ENCODE results near the gene ZBED3. TPM values are rescaled to one million over a fixed set of nuclear protein-coding genes. Genes with fewer than 3 reads are reported as not detected.
"Not testable (repeated sequence)": the region's sequence is repeated elsewhere in the genome, so short reads cannot be mapped to it uniquely, and the experiment has no call there.

Gene ZBED3
- total RNA-seq, 1 donor from 2014 or later: 15.4 TPM

DNA sequence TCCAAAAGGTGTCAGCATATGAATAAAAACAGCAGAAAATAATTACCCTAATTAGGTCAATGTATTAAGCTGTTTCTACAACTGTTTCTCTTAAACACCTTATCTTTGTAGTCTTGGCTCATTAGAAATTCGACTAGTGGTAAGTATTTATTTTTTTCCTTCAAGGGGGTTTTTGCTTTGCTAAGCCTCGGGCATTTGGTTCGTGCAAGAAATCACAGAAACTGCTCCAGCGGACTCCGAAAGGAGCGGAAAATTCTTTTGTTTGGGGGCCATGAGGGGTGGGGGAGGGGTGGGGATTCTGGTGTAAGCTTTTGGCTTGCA, 757 bp downstream of the ZBED3 start:
- H3K36me3 Mint-ChIP-seq: peaks cover 31% of the 10 kb centered on the region
- TF ChIP-seq, protein P1, sequence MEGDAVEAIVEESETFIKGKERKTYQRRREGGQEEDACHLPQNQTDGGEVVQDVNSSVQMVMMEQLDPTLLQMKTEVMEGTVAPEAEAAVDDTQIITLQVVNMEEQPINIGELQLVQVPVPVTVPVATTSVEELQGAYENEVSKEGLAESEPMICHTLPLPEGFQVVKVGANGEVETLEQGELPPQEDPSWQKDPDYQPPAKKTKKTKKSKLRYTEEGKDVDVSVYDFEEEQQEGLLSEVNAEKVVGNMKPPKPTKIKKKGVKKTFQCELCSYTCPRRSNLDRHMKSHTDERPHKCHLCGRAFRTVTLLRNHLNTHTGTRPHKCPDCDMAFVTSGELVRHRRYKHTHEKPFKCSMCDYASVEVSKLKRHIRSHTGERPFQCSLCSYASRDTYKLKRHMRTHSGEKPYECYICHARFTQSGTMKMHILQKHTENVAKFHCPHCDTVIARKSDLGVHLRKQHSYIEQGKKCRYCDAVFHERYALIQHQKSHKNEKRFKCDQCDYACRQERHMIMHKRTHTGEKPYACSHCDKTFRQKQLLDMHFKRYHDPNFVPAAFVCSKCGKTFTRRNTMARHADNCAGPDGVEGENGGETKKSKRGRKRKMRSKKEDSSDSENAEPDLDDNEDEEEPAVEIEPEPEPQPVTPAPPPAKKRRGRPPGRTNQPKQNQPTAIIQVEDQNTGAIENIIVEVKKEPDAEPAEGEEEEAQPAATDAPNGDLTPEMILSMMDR (conservative IDR thresholded peaks at IDR 0.05): no peak
- H3K4me3 Mint-ChIP-seq: peak overlapping the region; percentile 99
- H3K27ac Mint-ChIP-seq: peak overlapping the region; percentile 96
- no peak for DNase-seq (ENCODE audit: extremely low spot score, unreplicated experiment)
- H3K4me1 Mint-ChIP-seq (ENCODE audit: unreplicated experiment): peaks cover 21% of the 10 kb centered on the region
- H3K27me3 Mint-ChIP-seq: no peaks in the 10 kb centered on the region
- no peaks in the 10 kb centered on the region for H3K9me3 Mint-ChIP-seq

DNA sequence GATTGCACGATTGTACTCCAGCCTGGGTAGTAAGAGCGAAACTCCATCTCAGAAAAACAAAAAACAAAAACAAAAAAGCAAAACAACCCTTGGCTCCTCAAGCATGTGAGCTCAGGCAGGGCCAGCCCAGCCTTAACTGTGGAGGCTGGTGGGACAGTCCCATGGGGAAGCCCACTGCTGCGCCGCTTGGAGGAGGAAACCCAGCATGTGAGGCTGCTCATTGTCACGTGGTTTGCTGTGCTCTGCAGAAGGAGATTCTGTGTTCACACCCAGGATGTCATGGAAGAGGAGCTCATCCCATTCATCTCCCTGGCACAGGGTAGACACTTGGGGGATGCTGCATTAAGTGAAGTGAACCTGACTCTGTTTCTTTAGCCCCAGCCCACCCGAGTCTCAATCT, 4.0 kb downstream of the ZBED3 start:
- no peak overlapping the region for H3K4me3 Mint-ChIP-seq
- H3K27ac Mint-ChIP-seq: no peak overlapping the region
- H3K27me3 Mint-ChIP-seq: no peaks in the 10 kb centered on the region
- DNase-seq (ENCODE audit: extremely low spot score, unreplicated experiment): no peak
- TF ChIP-seq, protein P1 (conservative IDR thresholded peaks at IDR 0.05): no peak
- H3K9me3 Mint-ChIP-seq: no peaks in the 10 kb centered on the region
- peaks cover 17% of the 10 kb centered on the region for H3K4me1 Mint-ChIP-seq (ENCODE audit: unreplicated experiment)
- H3K36me3 Mint-ChIP-seq: peaks cover 29% of the 10 kb centered on the region

DNA sequence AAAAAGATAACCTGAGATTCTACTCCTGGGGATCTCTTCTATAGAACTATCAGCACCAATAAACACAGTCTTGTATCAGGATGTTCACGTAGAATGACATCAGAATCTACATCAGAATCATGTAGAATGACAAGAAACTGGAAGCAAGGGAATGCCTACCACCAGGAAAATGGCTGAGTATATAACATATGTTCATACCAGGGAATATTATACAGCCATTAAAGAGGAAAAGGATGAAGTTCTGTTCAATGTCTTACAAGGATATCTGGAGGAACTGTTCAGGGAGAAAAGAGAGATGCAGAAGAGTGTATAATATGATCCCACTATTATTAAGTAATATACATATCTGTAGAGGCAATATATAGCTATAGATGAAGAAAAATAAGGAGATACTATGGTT, 4.8 kb downstream of the ZBED3 start:
- Mint-ChIP-seq H3K36me3 (peaks cover 29% of the 10 kb centered on the region), H3K27me3 (no peaks in the 10 kb centered on the region), H3K4me1 (ENCODE audit: unreplicated experiment) (peaks cover 12% of the 10 kb centered on the region), H3K4me3 (no peak overlapping the region), H3K27ac (no peak overlapping the region), H3K9me3 (no peaks in the 10 kb centered on the region)
- TF ChIP-seq, protein P1 (conservative IDR thresholded peaks at IDR 0.05): no peak
- no peak for DNase-seq (ENCODE audit: extremely low spot score, unreplicated experiment)

DNA sequence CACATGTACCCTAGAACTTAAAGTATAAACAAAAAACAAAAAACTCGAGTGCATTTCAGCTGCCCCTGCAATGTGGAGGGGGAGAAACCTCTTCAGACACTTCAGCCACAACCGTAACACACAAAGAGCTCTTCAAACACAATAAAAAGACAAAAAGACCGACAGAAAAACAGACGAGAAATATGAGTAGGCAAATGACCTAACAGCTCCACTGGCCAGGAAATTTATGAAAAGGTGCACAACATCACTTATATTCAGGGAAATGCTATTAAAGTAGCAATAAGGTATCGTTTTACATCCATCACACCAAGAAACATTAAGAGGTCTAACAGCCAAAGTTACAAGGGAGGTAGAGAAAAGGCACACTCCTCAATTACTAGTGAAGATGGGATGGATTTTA, 6.2 kb downstream of the ZBED3 start:
- DNase-seq (ENCODE audit: extremely low spot score, unreplicated experiment): no peak
- Mint-ChIP-seq H3K27ac (no peak overlapping the region), H3K36me3 (peaks cover 33% of the 10 kb centered on the region), H3K27me3 (no peaks in the 10 kb centered on the region), H3K4me1 (ENCODE audit: unreplicated experiment) (peaks cover 8% of the 10 kb centered on the region), H3K4me3 (no peak overlapping the region), H3K9me3 (no peaks in the 10 kb centered on the region)
- TF ChIP-seq, protein P1 (conservative IDR thresholded peaks at IDR 0.05): no peak

DNA sequence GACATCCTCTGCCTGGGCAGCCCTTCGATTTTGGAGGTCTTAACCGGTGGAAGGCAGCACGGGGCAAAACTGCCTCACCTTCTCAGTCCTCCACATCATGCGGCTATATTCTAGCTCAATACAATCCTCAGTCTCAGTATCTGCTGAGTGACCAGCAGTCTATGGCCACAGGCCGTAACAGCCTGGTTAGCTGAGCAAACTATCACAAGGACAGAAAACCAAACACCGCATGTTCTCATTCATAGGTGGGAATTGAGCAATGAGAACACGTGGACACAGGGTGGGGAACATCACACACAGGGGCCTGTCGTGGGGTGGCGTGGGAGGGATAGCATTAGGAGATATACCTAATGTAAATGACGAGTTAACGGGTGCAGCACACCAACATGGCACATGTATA, 6.6 kb downstream of the ZBED3 start:
- peaks cover 34% of the 10 kb centered on the region for H3K36me3 Mint-ChIP-seq
- not testable (repeated sequence) for H3K27ac Mint-ChIP-seq; H3K27me3 Mint-ChIP-seq; H3K4me3 Mint-ChIP-seq; H3K4me1 Mint-ChIP-seq (ENCODE audit: unreplicated experiment); H3K9me3 Mint-ChIP-seq; DNase-seq (ENCODE audit: extremely low spot score, unreplicated experiment)

DNA sequence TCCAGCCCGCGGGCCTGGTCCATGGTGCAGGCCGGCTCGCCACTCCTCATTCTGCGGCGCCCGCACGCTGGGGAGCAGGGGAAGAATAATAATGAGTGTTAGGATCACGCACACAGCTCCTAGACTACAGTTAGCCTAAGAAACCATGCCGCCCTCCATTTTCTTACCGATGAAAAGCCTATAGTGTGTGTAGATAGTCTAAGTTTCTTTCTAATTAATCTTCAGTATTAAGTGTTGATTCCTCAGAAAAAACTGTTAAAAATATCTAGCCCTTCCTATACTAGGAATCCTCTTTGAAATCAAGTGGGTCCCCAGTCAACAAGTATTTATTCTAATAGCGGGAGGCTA, 9.3 kb downstream of the ZBED3 start:
- no peak for DNase-seq (ENCODE audit: extremely low spot score, unreplicated experiment)
- TF ChIP-seq, protein P1 (conservative IDR thresholded peaks at IDR 0.05): no peak
- peak overlapping the region; percentile 82 for H3K4me3 Mint-ChIP-seq
- H3K27me3 Mint-ChIP-seq: no peaks in the 10 kb centered on the region
- no peak overlapping the region for H3K27ac Mint-ChIP-seq
- H3K36me3 Mint-ChIP-seq: peaks cover 29% of the 10 kb centered on the region
- peaks cover 8% of the 10 kb centered on the region for H3K4me1 Mint-ChIP-seq (ENCODE audit: unreplicated experiment)
- no peaks in the 10 kb centered on the region for H3K9me3 Mint-ChIP-seq

Data from type B pancreatic cell (in vitro differentiated cells).